GM18505 (cell line): Measurements from ENCODE around the gene NOS2.
"Not testable (repeated sequence)": the region's sequence is repeated elsewhere in the genome, so short reads cannot be mapped to it uniquely, and the experiment has no call there.

Experiments
- ATAC-seq: cut with Tn5 transposase; IDR thresholded peaks from one replicate; pipeline ENCODE4 v1.9.1; 2021; ENCODE audit not compliant: unreplicated experiment
- POLR2A ChIP-seq: IDR thresholded peaks from 4 replicates; pipeline ENCODE4 v1.6.1; 2011; ENCODE audit warnings: borderline replicate concordance; ENCODE audit not compliant: insufficient read depth, insufficient read length; ENCODE audit errors: extremely low read depth

Gene NOS2

DNA sequence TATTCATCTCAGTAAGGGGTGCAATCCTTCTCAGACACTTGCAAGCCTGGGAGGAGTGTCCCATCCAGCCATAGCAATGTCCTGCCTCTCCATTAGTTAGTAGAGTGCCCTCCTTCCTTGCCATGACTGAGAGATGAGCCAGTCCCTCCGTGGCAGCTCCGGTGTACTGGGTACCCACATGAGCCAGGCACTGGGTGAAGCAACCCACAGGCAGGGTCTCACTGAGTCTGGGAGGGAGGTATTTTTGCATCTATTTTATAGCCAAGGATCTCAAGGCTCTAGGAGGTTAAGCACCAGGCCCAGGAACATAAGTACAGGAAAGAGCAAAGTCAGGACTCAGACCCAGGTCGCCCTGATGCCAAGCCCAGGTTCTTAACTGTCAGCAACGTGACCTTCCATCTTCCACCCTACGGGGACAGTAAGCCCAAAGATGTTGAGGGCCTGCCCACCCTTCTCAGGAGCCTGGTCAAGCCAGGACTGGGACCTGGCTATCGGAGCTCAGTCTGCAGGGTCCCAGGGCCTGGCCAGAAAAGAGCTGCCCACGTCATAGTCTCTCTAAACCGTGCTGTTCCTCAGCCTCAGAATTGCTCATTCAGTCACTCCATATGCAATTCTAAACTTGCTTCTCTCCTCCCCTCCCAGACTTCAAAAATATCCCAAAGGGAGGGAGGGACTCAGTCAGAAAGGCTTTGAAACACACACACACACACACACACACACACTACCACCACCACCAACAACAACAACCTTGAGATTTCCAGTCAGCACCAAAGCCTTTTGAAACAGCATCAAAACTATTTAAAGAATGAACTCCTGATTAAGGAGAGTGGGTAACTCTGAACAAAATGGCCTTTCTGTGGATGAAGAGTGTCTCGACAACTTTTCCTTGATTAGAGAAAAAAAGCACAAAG, 16.6 kb downstream of the NOS2 start:
- ATAC-seq: no peak
- TF ChIP-seq POLR2A: no peak

DNA sequence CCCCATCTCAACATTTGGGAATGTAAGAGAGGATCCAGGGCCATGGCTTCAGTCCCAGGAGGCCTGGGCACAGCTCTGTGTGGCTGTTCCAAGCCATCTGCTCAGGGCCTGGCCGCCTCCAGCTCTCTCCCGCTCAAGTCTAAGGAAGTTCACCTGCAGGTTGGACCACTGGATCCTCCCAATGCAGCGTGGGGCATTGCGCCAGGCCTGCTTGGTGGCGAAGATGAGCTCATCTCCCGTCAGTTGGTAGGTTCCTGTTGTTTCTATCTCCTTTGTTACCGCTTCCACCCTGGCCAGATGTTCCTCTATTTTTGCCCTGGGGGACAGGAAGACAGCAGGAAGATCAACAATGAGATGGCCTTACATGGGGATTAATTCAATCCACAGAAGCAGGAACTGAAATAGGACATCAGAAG, 17.5 kb downstream of the NOS2 start:
- ATAC-seq: no peak
- TF ChIP-seq POLR2A: no peak

DNA sequence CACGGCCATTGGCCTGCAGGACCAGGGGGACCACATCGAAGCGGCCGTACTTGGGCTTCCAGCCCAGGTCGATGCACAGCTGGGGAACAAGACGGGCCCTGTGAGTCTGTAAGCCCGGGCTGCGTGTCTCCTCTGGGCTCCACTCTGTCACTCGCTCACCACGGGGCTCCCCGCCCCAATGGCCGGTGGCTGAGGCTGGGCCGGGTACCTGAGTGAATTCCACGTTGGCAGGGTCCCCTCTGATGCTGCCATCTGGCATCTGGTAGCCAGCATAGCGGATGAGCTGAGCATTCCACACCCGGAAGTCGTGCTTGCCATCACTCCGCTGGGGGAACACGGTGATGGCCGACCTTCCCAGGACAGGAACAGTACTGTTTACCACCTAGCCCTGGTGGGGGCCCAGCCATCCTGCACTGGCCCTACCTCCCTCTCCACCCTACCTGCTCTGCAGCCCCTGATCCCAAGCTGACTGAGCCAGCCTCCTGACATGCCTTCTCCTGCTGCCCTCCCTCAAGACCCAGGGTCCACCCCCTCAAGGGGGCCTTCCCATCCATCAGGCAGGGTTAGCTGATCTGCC, 19.4 kb downstream of the NOS2 start:
- ATAC-seq: no peak
- no peak for TF ChIP-seq POLR2A

DNA sequence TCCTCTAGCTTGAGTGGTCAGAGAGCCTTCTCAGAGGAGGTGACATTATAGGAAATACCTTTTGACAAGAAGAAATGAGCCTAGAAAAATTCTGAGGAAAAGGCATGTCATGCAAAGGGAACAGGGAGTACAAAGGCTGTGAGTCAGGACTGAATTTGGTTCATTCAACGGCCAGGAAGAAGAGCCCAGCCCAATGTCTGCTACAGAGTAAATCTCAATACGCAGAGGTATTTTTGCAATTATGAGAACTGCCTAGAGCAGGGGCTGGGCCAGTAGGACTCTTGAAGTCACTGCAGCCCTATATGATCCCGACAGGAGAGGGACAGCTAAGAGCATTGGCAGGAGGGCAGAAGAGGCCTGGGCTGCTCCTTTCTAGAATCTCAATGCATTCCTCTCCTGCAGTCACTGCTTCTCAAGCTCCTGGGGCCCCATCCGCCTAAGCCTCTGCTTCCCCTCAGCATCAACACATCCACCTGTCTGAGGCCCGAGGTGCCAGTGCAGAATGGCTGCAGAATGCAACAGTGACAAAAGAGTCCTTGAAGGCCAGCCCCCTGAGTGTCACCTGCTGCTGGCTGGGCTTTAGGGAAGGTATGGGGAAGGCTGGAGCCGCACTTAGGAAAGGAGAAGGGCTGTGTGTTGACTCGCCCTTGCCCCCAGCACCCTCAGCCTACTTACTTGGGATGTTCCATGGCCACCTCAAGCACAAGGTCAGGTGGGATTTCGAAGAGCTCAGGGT, 20.1 kb downstream of the NOS2 start:
- TF ChIP-seq POLR2A: no peak
- no peak for ATAC-seq

DNA sequence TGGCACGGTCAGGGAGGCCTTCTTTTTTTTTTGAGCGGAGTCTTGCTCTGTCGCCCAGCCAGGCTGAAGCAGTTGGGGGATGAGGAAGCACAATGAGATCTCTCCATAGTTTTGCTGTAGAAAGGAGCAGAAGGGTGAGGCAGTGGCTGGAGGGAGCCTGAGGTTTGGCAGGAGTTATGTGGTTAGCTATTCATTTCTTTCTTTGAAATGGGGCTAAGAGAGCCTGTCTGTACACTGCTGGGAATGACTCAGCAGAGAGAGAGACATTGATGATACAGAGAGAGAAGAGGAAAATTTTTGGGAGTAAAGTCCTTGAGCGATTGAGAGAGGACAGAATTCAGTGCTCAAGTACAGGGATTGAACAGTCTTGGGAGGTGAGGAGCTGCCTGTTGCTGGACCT, 22.1 kb downstream of the NOS2 start:
- ATAC-seq: no peak
- TF ChIP-seq POLR2A: no peak

DNA sequence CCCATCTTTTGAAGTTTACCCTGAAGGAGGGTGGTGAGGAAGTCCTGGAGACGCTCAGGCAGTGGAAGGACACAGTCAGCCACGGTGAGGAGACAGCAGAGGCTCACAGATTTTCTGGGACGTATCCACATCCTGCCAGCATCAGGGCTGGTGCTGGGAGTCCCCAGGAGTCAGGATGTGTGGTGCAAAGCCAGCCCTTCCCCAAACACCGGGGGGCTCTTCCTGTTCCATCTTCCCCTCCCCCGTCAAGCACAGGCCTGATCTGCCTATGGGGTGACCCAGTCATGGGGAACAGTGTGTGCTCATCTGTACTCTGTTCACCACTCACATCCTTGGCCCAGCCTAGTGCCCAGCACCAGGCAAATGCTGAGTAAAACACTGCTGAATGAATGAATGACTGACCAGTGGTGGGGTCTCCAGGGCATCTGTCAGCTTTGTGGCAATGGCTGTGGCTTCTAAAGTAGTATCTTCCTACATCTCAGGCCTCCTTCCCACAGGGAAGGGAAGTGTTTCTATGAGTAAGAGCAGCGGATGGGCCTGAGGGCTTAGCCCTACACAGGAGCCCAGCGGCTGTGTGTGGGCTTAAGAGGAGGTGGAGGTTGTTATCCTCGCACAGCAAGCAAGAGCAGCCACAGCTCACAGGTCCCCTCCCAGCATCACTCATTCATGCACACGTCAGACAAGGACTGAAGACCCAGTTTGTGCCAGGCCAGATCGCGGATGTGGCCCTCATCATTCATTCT, 23.3 kb downstream of the NOS2 start:
- ATAC-seq: no peak

DNA sequence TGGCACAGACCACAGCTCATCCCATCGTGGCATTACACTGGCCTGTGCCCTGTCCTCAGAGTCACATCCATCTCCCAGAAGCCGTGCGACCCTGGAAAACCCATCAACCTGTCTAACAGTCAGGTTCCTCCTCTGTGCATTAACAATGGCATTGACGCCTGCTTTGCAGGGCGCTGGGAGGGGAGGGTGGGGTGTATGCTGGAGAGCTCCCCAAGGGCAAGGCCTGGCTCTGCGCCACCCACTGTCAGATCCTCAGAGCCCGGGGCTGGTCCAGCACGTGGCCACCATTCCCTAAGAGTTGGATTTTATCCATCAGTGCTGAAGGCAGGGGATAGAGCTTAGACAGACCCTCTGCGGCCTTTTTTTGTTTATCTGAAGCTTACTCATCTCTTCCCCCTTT, 28.7 kb downstream of the NOS2 start:
- ATAC-seq: no peak
- TF ChIP-seq POLR2A: no peak

More for the DNA sequence above, 23.3 kb downstream of the NOS2 start:
- TF ChIP-seq POLR2A: no peak

DNA sequence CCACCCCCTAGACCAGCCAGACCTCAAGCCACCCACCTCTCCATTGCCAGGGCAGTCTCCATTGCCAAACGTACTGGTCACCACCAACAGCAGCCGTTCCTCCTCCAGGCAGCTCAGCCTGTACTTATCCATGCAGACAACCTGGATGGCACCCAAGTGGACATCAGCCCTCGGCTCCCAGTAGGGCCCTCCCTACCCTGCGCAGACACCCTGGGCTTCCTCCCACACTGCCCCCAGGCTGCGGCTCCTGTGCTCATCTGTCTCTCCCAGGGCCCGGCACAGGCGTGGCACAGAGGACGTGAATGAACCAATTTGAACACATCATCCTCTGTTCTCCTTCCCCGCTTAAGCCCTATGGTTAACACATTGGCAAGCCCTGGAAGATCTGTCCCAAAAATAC, 29.5 kb downstream of the NOS2 start:
- TF ChIP-seq POLR2A: no peak
- ATAC-seq: no peak

DNA sequence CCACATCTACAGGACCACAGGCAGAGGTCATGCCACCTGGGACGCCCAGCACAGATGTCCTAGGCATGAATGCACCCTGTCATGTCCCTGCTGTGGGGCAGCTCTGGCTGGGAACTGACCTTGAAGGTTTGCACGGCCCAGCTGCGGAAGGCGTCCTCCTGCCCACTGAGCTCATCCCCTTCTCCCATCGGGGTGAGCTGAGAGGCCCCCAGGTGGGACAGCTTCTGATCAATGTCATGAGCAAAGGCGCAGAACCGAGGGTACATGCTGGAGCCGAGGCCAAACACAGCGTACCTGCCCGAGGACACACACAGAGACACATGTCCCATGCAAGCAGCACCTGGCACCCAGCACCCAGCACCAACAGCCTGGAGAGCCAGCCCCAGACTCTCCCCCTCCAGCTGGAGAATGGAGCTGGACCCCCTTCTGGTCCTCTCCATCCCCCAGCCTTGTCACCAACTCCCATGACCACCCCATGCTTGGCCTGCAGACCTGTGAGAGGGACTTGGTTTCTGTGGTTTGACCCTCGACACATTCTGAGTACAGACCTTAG, 31.4 kb downstream of the NOS2 start:
- TF ChIP-seq POLR2A: no peak
- no peak for ATAC-seq

DNA sequence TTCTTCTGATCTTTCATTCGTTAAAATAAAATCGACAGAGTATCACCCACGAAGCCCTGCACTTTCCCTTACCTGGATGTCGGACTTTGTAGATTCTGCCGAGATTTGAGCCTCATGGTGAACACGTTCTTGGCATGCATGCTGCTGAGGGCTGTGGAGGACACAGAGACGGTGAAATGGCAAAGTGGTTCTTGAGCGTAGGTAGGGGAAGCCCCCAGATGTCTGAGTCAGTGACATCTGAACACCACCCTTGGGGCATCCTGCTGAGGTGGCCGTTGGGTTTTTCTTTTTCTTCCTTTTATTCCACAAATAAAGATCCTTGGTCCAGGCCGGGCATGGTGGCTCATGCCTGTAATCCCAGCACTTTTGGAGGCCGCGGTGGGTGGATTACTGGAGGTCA, 33.9 kb downstream of the NOS2 start:
- no peak for TF ChIP-seq POLR2A
- ATAC-seq: no peak

DNA sequence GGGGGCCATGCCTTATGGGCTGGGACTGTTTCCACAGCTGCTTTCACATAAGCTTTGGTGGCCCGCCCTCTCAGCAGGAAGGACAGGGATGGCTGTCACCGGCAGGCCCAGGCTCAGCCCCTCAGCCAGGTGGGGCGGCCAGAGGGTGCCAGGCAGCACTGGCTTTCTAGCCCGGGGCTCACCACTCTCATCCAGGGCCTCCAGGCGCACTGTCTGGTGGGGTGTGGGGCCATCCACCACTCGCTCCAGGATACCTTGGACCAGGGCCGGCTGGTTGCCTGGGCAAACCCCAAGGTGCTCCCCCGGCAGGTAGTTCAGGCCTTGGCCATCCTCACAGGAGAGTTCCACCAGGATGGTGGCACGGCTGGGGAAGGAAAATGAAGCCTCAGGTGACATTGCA, 35.0 kb downstream of the NOS2 start:
- no peak for ATAC-seq
- TF ChIP-seq POLR2A: no peak

DNA sequence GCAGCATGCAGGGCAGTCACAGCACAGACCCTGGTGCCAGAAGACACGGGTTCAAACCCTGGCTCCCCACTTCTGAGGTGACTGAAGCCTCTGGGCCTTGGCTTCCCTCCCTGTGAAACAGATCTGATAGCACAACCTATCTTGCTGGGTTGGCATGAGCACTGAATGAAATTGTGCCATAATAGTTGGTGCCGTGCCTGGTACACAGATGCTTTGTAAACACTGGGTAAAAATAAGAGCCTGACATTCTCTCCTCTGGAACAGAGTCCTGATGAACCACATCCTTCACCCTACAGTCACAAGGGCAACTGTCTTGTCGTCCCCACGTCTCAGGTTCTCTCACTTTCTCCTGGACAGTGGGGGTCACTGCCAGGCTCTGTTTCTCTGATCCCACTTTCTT, 35.7 kb downstream of the NOS2 start:
- no peak for ATAC-seq

DNA sequence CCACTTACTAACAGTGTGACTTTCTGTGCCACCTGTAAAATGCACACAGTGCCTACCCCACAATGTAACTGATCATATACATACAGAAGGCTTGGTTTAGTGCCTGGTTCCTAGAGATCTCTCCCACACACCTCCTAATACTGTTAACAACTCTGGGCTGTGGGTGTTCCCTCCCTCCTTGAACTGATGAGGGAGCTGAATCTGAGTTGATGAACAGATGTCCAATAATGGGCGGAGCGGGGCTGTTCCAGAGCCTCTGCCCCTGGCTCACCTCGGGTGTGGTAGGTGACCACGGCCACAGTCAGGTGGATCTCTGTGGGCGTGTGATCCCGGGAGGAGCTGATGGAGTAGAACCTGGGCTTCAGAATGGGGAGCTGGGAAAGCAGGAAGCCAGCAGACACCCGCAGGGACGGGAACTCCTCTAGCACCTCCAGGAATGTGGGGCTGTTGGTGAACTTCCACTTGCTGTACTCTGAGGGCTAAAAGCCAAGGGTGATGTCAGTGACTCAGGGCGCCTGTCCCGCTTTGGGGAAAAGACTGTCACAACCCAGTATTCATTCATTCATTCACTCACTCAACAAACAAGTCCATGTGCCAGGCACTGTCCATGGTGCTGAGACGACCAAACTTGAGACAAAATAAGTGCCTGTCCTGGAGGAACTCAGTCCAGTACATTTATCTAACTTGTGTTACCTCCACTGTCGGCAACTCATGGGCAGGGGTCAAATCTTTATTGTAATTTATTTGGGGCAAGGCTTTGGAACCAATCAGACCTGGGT, 37.6 kb downstream of the NOS2 start:
- TF ChIP-seq POLR2A: no peak
- no peak for ATAC-seq

More for the DNA sequence above, 35.7 kb downstream of the NOS2 start:
- TF ChIP-seq POLR2A: no peak

DNA sequence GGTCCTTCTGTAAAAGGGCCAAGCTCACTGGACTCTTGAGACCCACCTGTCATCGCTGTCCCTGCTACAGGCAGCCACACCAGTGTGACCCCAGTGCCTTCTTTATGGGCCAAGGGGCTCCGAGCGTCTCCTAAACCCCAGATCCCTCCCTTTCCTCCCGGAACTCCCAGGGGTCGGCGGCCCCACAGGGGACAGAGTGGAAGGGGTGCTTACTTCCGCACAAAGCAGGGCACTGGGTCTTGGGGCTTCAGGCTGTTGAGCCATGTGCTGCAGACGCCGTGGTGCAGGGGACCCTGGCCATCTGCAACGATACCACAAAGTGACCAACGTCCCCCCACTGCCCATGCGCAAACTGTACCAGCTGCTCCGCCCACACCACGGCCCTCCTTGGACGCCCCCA, 39.4 kb downstream of the NOS2 start:
- ATAC-seq: not testable (repeated sequence)
